ENCODE data around the gene ZBTB32. TPM values are rescaled to one million over a fixed set of nuclear protein-coding genes. Genes with fewer than 3 reads are reported as not detected.

ZBTB32 gene
- total and polyA plus RNA-seq, 2 experiments from 2014 or later: 0.65 TPM; not detected in 1

GRCh38 chr19:35742121-35742724 is 37.9 kb downstream of the ZBTB32 start, which contains the start of gene IGFLR1:
IGFLR1 (minus strand) TSS chr19:35742452; CDS start chr19:35741180, 1,272 bp downstream.
- Histone ChIP-seq H3K79me2 (replicated peaks; ENCODE audit: insufficient read depth) (peaks cover 14% of the 10 kb centered on the region), H3K27ac (ENCODE audit: low read depth) (peak within 1 kb of the TSS; percentile 96; the same call in 1 of the 2 replicates), H4K20me1 (replicated peaks; ENCODE audit: insufficient read depth) (no peaks in the 10 kb centered on the region), H3K36me3 (ENCODE audit: insufficient read depth) (peaks cover under 1% of the 10 kb centered on the region; the same call in 1 of the 2 replicates), H3K4me3 (peak within 1 kb of the TSS; percentile 96), H3K9me2 (ENCODE audit: insufficient read depth) (no peaks in the 10 kb centered on the region), H3K4me1 (ENCODE audit: insufficient read depth) (peaks cover 14% of the 10 kb centered on the region; the same call in 1 of the 2 replicates), H3F3A (replicated peaks; ENCODE audit: low read depth) (peaks cover 10% of the 10 kb centered on the region), H3K27me3 (ENCODE audit: insufficient read depth) (no peaks in the 10 kb centered on the region), H3K4me2 (peak within 1 kb of the TSS; percentile 91), H2AFZ (no peak within 1 kb of the TSS)
- Mint-ChIP-seq H3K27me3 (ENCODE audit: insufficient read depth, low read depth, poor library complexity) (peaks cover 5% of the 10 kb centered on the region), H3K4me3 (peak within 1 kb of the TSS; percentile 83), H3K4me1 (peaks cover 19% of the 10 kb centered on the region), H3K9me3 (no peaks in the 10 kb centered on the region; the same call in 2 of the 3 replicates), H3K36me3 (ENCODE audit: low read depth) (peaks cover 22% of the 10 kb centered on the region), H3K27ac (peak within 1 kb of the TSS; percentile 51; the same call in 1 of the 2 replicates)
- ATAC-seq (no peak), DNase-seq (ENCODE audit: low spot score) (no peak)
- TF ChIP-seq POLR2AphosphoS5 (IDR thresholded peaks at IDR 0.05; ENCODE audit: low read depth) (no peak), ZNF114 (CRISPR knock-in tag; IDR thresholded peaks at IDR 0.05) (no peak)
- TF ChIP-seq, protein P1, sequence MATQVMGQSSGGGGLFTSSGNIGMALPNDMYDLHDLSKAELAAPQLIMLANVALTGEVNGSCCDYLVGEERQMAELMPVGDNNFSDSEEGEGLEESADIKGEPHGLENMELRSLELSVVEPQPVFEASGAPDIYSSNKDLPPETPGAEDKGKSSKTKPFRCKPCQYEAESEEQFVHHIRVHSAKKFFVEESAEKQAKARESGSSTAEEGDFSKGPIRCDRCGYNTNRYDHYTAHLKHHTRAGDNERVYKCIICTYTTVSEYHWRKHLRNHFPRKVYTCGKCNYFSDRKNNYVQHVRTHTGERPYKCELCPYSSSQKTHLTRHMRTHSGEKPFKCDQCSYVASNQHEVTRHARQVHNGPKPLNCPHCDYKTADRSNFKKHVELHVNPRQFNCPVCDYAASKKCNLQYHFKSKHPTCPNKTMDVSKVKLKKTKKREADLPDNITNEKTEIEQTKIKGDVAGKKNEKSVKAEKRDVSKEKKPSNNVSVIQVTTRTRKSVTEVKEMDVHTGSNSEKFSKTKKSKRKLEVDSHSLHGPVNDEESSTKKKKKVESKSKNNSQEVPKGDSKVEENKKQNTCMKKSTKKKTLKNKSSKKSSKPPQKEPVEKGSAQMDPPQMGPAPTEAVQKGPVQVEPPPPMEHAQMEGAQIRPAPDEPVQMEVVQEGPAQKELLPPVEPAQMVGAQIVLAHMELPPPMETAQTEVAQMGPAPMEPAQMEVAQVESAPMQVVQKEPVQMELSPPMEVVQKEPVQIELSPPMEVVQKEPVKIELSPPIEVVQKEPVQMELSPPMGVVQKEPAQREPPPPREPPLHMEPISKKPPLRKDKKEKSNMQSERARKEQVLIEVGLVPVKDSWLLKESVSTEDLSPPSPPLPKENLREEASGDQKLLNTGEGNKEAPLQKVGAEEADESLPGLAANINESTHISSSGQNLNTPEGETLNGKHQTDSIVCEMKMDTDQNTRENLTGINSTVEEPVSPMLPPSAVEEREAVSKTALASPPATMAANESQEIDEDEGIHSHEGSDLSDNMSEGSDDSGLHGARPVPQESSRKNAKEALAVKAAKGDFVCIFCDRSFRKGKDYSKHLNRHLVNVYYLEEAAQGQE (IDR thresholded peaks at IDR 0.05; ENCODE audit: unreplicated experiment): no peak

DNA sequence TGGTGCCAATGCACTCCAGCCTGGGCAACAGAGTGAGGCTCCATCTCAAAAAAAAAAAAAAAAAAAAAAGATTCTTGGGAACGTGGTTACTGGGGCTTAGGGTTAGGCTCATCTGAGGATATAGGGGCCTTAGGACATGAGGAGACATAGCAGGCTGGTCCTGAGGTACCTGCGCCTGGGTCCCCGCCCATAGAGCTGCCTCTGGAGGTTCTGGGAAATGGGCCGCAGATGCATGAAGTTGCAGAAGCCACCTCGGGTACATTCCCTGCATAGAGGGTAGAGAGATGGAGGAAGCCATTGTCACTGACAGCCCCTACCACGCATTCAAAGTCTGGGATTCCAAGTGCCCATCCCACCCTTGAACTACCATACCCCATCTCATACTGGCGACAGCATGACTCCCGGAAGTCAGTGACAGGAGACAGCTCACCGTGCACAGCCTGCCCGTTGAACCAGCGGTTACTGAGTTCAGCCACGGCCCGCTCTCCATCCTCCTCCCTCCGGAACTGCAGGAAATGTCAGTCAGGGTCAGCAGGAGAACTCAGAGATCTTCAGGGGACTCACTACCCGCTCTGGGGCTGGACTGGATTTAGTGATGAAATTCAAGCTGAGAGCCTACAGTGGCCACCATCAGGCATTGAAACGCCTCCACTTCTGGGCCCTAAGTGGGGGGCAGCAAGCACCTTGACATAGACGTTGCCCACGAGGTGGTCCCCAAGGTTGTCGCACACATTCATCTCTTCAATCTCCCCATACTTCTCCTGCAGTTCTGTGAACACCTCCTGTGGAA is 39.5 kb downstream of the ZBTB32 start:
- ATAC-seq: no peak
- no peak overlapping the region for H2AFZ ChIP-seq

More for the DNA sequence above, 39.5 kb downstream of the ZBTB32 start:
- no peaks in the 10 kb centered on the region for H3K9me2 ChIP-seq (ENCODE audit: insufficient read depth)
- peaks cover 15% of the 10 kb centered on the region; the same call in 1 of the 2 replicates for H3K4me1 ChIP-seq (ENCODE audit: insufficient read depth)
- peak overlapping the region; percentile 97 for H3K4me3 Mint-ChIP-seq
- no peak for DNase-seq (ENCODE audit: low spot score)
- peaks cover 14% of the 10 kb centered on the region for H3K79me2 ChIP-seq (replicated peaks; ENCODE audit: insufficient read depth)
- H3K27ac Mint-ChIP-seq: peak overlapping the region; percentile 100
- H3K27ac ChIP-seq (ENCODE audit: low read depth): 0 out of 2 replicates have a peak overlapping the region, but pooled peaks have one; percentile 14
- peaks cover 7% of the 10 kb centered on the region for H3K36me3 Mint-ChIP-seq (ENCODE audit: low read depth)
- H3K4me3 ChIP-seq: peak overlapping the region; percentile 76; the same call in 1 of the 2 replicates
- peak overlapping the region; percentile 75 for H3K4me2 ChIP-seq
- peaks cover 22% of the 10 kb centered on the region for H3K4me1 Mint-ChIP-seq
- H3K36me3 ChIP-seq (ENCODE audit: insufficient read depth): no peaks in the 10 kb centered on the region
- no peaks in the 10 kb centered on the region for H3K27me3 ChIP-seq (ENCODE audit: insufficient read depth)
- no peaks in the 10 kb centered on the region for H4K20me1 ChIP-seq (replicated peaks; ENCODE audit: insufficient read depth)
- H3K9me3 Mint-ChIP-seq: no peaks in the 10 kb centered on the region; the same call in 2 of the 3 replicates
- TF ChIP-seq, protein P1 (IDR thresholded peaks at IDR 0.05; ENCODE audit: unreplicated experiment): no peak
- TF ChIP-seq CREB1 (CRISPR knock-in tag; IDR thresholded peaks at IDR 0.05; ENCODE audit: low read depth): no peak
- TF ChIP-seq EZH2phosphoT487 (IDR thresholded peaks at IDR 0.05; ENCODE audit: unreplicated experiment): no peak
- TF ChIP-seq ZNF331 (CRISPR knock-in tag; IDR thresholded peaks at IDR 0.05; ENCODE audit: low read depth): no peak
- TF ChIP-seq NANOG (IDR thresholded peaks at IDR 0.05; ENCODE audit: borderline replicate concordance): no peak
- no peak for TF ChIP-seq CTCF (conservative IDR thresholded peaks at IDR 0.05; ENCODE audit: low read depth in 2 of 2)
- TF ChIP-seq EZH2 (IDR thresholded peaks at IDR 0.05; ENCODE audit: low read depth, unreplicated experiment): no peak
- no peak for TF ChIP-seq POLR2AphosphoS5 (IDR thresholded peaks at IDR 0.05; ENCODE audit: low read depth)
- no peak for TF ChIP-seq JUNB (IDR thresholded peaks at IDR 0.05; ENCODE audit: unreplicated experiment)
- TF ChIP-seq, protein P2, sequence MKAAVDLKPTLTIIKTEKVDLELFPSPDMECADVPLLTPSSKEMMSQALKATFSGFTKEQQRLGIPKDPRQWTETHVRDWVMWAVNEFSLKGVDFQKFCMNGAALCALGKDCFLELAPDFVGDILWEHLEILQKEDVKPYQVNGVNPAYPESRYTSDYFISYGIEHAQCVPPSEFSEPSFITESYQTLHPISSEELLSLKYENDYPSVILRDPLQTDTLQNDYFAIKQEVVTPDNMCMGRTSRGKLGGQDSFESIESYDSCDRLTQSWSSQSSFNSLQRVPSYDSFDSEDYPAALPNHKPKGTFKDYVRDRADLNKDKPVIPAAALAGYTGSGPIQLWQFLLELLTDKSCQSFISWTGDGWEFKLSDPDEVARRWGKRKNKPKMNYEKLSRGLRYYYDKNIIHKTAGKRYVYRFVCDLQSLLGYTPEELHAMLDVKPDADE (IDR thresholded peaks at IDR 0.05): no peak
- TF ChIP-seq STAT1 (IDR thresholded peaks at IDR 0.05; ENCODE audit: unreplicated experiment): no peak
- TF ChIP-seq ZNF114 (CRISPR knock-in tag; IDR thresholded peaks at IDR 0.05): no peak
- H3F3A ChIP-seq (replicated peaks; ENCODE audit: low read depth): peaks cover 10% of the 10 kb centered on the region
- peaks cover 5% of the 10 kb centered on the region for H3K27me3 Mint-ChIP-seq (ENCODE audit: insufficient read depth, low read depth, poor library complexity)
